B cell (primary cell): Measurements from ENCODE around the gene PRDM15.

Source experiments
- CTCF ChIP-seq: fragments of 200-600 bp; IDR thresholded peaks from one replicate; pipeline ENCODE4 v1.8.0; 2022; ENCODE audit warnings: antibody characterized with exemption, mild to moderate bottlenecking
- EZH2 ChIP-seq: IDR thresholded peaks from 2 replicates; pipeline ENCODE4 v1.6.1; 2012; ENCODE audit warnings: borderline replicate concordance, low read depth, mild to moderate bottlenecking, moderate library complexity, low read length; ENCODE audit not compliant: insufficient read depth, poor library complexity, severe bottlenecking

- no peak for TF ChIP-seq CTCF
- no peak for TF ChIP-seq EZH2
These were observed 29.1 kb downstream of the PRDM15 start for GRCh38 chr21:41850085-41850484.
